SK-N-SH treated with all-trans-retinoic acid at 6 μM for 48 hours (cell line): ENCODE results near the gene CEMIP.

Experiments
- ATAC-seq: fragments of 200-7000 bp; cut with Tn5 transposase; 3 replicates; pipeline ENCODE4 v1.9.1; 2020; ENCODE audit warnings: mild to moderate bottlenecking, moderate library complexity
- ARNTL ChIP-seq: fragments of 450-650 bp; formaldehyde crosslinking; IDR thresholded peaks from 2 replicates; pipeline ENCODE4 v1.5.0; 2020; ENCODE audit warnings: low read depth, mild to moderate bottlenecking, moderate library complexity, borderline replicate concordance
- BACH2 ChIP-seq: fragments of 250-450 bp; sonication (Bioruptor Pico); IDR thresholded peaks from 2 replicates; pipeline ENCODE4 v1.9.0; 2021; ENCODE audit warnings: mild to moderate bottlenecking, borderline replicate concordance
- CSDC2 ChIP-seq: fragments of 250-450 bp; sonication (Bioruptor Pico); IDR thresholded peaks from 2 replicates; pipeline ENCODE4 v1.5.0; 2020; ENCODE audit warnings: mild to moderate bottlenecking, moderate library complexity
- ESRRG ChIP-seq: fragments of 250-450 bp; sonication (Bioruptor Pico); IDR thresholded peaks from 2 replicates; pipeline ENCODE4 v1.6.1; 2021; ENCODE audit warnings: mild to moderate bottlenecking
- GLIS3 ChIP-seq: fragments of 250-450 bp; sonication (Bioruptor Pico); IDR thresholded peaks from 2 replicates; pipeline ENCODE4 v1.5.0; 2020; ENCODE audit warnings: mild to moderate bottlenecking, moderate library complexity
- ISL1 ChIP-seq: fragments of 250-450 bp; sonication (Bioruptor Pico); IDR thresholded peaks from 2 replicates; pipeline ENCODE4 v2.1.2; 2022; ENCODE audit warnings: mild to moderate bottlenecking, moderate library complexity
- OSR1 ChIP-seq: fragments of 250-450 bp; sonication (Bioruptor Pico); IDR thresholded peaks from 2 replicates; pipeline ENCODE4 v1.8.0; 2022; ENCODE audit warnings: moderate library complexity, mild to moderate bottlenecking, inconsistent platforms
- PPARA ChIP-seq: fragments of 250-450 bp; sonication (Bioruptor Pico); IDR thresholded peaks from 2 replicates; pipeline ENCODE4 v1.5.0; 2020; ENCODE audit warnings: mild to moderate bottlenecking, borderline replicate concordance
- RARB ChIP-seq: fragments of 250-450 bp; sonication (Bioruptor Pico); IDR thresholded peaks from 2 replicates; pipeline ENCODE4 v1.8.0; 2021; ENCODE audit warnings: mild to moderate bottlenecking, moderate library complexity
- TCF4 ChIP-seq: fragments of 250-450 bp; sonication (Bioruptor Pico); IDR thresholded peaks from 2 replicates; pipeline ENCODE4 v1.8.0; 2021; ENCODE audit warnings: mild to moderate bottlenecking, moderate library complexity, borderline replicate concordance
- TOX ChIP-seq: fragments of 250-450 bp; sonication (Bioruptor Pico); IDR thresholded peaks from 2 replicates; pipeline ENCODE4 v1.8.0; 2021; ENCODE audit warnings: mild to moderate bottlenecking, moderate library complexity, borderline replicate concordance
- ZC3H10 ChIP-seq: fragments of 250-450 bp; sonication (Bioruptor Pico); IDR thresholded peaks from 2 replicates; pipeline ENCODE4 v1.5.1; 2021; ENCODE audit warnings: mild to moderate bottlenecking, moderate library complexity
- ZFP3 ChIP-seq: fragments of 250-450 bp; sonication (Bioruptor Pico); IDR thresholded peaks from 2 replicates; pipeline ENCODE4 v1.5.0; 2020; ENCODE audit warnings: mild to moderate bottlenecking, moderate library complexity
- ZFP30 ChIP-seq: fragments of 450-650 bp; formaldehyde crosslinking; IDR thresholded peaks from 2 replicates; pipeline ENCODE4 v1.5.0; 2022; ENCODE audit warnings: mild to moderate bottlenecking, moderate library complexity
- ZNF565 ChIP-seq: fragments of 450-650 bp; formaldehyde crosslinking; conservative IDR thresholded peaks from 2 replicates; pipeline ENCODE4 v1.5.0; 2020; ENCODE audit warnings: low read depth, mild to moderate bottlenecking, moderate library complexity
- ZNF70 ChIP-seq: fragments of 450-650 bp; formaldehyde crosslinking; IDR thresholded peaks from 2 replicates; pipeline ENCODE4 v1.5.0; 2020; ENCODE audit warnings: mild to moderate bottlenecking, moderate library complexity
- ZNF8 ChIP-seq: fragments of 450-650 bp; formaldehyde crosslinking; IDR thresholded peaks from 2 replicates; pipeline ENCODE4 v1.5.0; 2020; ENCODE audit warnings: mild to moderate bottlenecking, moderate library complexity
- TF ChIP-seq, protein P1 (sequence below): fragments of 250-450 bp; sonication (Bioruptor Pico); IDR thresholded peaks from 2 replicates; pipeline ENCODE4 v1.5.0; 2020; ENCODE audit warnings: mild to moderate bottlenecking, moderate library complexity
- TF ChIP-seq, protein P2 (sequence below): fragments of 250-450 bp; sonication (Bioruptor Pico); IDR thresholded peaks from 2 replicates; pipeline ENCODE4 v1.8.0; 2021; ENCODE audit warnings: low read depth, mild to moderate bottlenecking, moderate library complexity, borderline replicate concordance
- TF ChIP-seq, protein P3 (sequence below): fragments of 250-450 bp; sonication (Bioruptor Pico); IDR thresholded peaks from 2 replicates; pipeline ENCODE4 v1.8.0; 2020; ENCODE audit warnings: mild to moderate bottlenecking, moderate library complexity, borderline replicate concordance
- TF ChIP-seq, protein P4 (sequence below): fragments of 250-450 bp; sonication (Bioruptor Pico); IDR thresholded peaks from 2 replicates; pipeline ENCODE4 v1.5.1; 2020; ENCODE audit warnings: low read depth, mild to moderate bottlenecking, moderate library complexity

Gene CEMIP

DNA sequence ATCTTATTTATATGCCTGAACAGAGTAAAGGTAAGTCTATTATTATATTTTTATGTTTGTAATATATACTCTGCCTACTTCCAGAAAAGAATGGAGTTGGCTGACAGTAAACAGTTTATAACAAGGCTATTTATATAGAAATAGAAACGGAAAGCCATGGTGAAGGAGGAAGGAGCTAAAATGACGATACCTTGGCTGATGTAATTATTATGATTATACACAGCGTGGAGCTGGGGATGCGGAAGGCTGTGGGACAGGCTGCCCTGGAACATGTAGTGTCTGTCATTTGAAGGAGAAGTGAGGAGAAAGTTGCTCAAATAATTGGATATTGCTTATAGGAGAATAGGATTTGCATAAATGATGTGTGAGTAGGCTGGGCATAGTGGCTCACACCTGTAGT is 37.8 kb downstream of the CEMIP start:
- TF ChIP-seq BACH2 (no peak), ZFP30 (no peak), ISL1 (no peak), TCF4 (CRISPR knock-in tag) (no peak), TOX (no peak), OSR1 (CRISPR knock-in tag) (no peak), CSDC2 (CRISPR knock-in tag) (no peak), ZNF565 (CRISPR knock-in tag) (no peak), ZC3H10 (CRISPR knock-in tag) (no peak), ZFP3 (CRISPR knock-in tag) (no peak)
- TF ChIP-seq, protein P1, sequence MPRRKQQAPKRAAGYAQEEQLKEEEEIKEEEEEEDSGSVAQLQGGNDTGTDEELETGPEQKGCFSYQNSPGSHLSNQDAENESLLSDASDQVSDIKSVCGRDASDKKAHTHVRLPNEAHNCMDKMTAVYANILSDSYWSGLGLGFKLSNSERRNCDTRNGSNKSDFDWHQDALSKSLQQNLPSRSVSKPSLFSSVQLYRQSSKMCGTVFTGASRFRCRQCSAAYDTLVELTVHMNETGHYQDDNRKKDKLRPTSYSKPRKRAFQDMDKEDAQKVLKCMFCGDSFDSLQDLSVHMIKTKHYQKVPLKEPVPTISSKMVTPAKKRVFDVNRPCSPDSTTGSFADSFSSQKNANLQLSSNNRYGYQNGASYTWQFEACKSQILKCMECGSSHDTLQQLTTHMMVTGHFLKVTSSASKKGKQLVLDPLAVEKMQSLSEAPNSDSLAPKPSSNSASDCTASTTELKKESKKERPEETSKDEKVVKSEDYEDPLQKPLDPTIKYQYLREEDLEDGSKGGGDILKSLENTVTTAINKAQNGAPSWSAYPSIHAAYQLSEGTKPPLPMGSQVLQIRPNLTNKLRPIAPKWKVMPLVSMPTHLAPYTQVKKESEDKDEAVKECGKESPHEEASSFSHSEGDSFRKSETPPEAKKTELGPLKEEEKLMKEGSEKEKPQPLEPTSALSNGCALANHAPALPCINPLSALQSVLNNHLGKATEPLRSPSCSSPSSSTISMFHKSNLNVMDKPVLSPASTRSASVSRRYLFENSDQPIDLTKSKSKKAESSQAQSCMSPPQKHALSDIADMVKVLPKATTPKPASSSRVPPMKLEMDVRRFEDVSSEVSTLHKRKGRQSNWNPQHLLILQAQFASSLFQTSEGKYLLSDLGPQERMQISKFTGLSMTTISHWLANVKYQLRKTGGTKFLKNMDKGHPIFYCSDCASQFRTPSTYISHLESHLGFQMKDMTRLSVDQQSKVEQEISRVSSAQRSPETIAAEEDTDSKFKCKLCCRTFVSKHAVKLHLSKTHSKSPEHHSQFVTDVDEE (CRISPR knock-in tag), result no peak
- TF ChIP-seq, protein P2, sequence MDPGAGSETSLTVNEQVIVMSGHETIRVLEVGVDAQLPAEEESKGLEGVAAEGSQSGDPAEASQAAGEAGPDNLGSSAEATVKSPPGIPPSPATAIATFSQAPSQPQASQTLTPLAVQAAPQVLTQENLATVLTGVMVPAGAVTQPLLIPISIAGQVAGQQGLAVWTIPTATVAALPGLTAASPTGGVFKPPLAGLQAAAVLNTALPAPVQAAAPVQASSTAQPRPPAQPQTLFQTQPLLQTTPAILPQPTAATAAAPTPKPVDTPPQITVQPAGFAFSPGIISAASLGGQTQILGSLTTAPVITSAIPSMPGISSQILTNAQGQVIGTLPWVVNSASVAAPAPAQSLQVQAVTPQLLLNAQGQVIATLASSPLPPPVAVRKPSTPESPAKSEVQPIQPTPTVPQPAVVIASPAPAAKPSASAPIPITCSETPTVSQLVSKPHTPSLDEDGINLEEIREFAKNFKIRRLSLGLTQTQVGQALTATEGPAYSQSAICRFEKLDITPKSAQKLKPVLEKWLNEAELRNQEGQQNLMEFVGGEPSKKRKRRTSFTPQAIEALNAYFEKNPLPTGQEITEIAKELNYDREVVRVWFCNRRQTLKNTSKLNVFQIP (CRISPR knock-in tag), result no peak
- TF ChIP-seq, protein P3, sequence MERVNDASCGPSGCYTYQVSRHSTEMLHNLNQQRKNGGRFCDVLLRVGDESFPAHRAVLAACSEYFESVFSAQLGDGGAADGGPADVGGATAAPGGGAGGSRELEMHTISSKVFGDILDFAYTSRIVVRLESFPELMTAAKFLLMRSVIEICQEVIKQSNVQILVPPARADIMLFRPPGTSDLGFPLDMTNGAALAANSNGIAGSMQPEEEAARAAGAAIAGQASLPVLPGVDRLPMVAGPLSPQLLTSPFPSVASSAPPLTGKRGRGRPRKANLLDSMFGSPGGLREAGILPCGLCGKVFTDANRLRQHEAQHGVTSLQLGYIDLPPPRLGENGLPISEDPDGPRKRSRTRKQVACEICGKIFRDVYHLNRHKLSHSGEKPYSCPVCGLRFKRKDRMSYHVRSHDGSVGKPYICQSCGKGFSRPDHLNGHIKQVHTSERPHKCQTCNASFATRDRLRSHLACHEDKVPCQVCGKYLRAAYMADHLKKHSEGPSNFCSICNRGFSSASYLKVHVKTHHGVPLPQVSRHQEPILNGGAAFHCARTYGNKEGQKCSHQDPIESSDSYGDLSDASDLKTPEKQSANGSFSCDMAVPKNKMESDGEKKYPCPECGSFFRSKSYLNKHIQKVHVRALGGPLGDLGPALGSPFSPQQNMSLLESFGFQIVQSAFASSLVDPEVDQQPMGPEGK, result no peak
- TF ChIP-seq, all 23 proteins: peak for 0
- ATAC-seq, result no peak

DNA sequence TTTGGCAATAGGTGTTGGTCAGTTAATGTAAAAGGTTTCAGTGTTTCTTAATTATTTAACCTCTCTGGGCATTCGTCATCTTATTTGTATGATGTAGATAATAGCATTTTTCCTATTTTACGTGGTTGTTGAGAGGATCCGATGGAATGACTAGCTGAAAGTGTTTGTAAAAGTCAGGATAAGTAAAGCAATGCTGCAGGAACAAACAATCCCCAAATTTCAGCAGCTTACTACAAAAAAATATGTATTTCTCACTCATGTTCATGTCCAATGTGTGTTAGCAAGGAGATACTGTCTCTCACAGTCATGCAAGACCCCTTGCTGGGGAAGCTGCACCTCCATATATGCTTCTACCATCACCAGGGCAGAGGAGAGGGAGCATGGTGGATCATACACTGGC is 38.7 kb downstream of the CEMIP start:
- ATAC-seq, result no peak
- TF ChIP-seq, protein P3, result no peak
- TF ChIP-seq ZFP30, result no peak

DNA sequence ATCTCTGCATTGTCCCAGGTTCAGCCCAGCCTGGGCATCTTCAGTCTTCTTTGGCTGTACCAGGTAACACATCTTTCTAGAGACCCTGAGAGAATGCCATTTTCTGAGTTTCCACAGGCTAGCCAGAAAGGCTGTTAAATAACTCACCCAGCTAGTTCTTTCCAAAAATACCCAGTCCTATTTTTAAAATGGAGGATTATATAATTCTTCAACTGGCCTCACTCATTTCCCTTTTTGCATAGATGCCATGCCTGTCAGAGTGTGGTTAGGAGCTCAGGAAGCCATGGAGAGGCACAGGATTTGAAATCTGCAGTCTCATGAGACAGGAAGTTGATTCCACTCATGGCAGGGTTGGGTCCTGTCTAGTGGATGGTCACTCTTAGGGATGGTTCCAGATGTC is 39.8 kb downstream of the CEMIP start:
- TF ChIP-seq ZC3H10 (CRISPR knock-in tag), result no peak
- TF ChIP-seq CSDC2 (CRISPR knock-in tag), result no peak
- TF ChIP-seq BACH2, result no peak
- TF ChIP-seq ESRRG (CRISPR knock-in tag), result no peak
- TF ChIP-seq, protein P4, sequence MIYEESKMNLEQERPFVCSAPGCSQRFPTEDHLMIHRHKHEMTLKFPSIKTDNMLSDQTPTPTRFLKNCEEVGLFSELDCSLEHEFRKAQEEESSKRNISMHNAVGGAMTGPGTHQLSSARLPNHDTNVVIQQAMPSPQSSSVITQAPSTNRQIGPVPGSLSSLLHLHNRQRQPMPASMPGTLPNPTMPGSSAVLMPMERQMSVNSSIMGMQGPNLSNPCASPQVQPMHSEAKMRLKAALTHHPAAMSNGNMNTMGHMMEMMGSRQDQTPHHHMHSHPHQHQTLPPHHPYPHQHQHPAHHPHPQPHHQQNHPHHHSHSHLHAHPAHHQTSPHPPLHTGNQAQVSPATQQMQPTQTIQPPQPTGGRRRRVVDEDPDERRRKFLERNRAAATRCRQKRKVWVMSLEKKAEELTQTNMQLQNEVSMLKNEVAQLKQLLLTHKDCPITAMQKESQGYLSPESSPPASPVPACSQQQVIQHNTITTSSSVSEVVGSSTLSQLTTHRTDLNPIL (CRISPR knock-in tag), result no peak
- no peak for TF ChIP-seq GLIS3 (CRISPR knock-in tag)
- TF ChIP-seq ZNF8 (CRISPR knock-in tag), result no peak
- TF ChIP-seq TOX, result no peak
- no peak for TF ChIP-seq ARNTL (CRISPR knock-in tag)
- TF ChIP-seq ZNF565 (CRISPR knock-in tag), result no peak
- TF ChIP-seq, protein P3, result no peak
- TF ChIP-seq RARB (CRISPR knock-in tag), result no peak
- TF ChIP-seq ZNF70, result no peak
- TF ChIP-seq ISL1, result no peak
- TF ChIP-seq ZFP30, result no peak
- no peak for TF ChIP-seq TCF4 (CRISPR knock-in tag)
- TF ChIP-seq ZFP3 (CRISPR knock-in tag), result no peak
- no peak for TF ChIP-seq PPARA (CRISPR knock-in tag)
- TF ChIP-seq, protein P1 (CRISPR knock-in tag), result no peak
- ATAC-seq, result no peak
